ENCODE data around the gene FAM83B.

Gene FAM83B

GRCh38 chr6:54861905-54862616, 15.5 kb downstream of the FAM83B start:
- Histone ChIP-seq H3K9ac (no peak overlapping the region), H3K79me2 (ENCODE audit: insufficient read depth, low read depth) (no peaks in the 10 kb centered on the region), H3K4me3 (IDR thresholded peaks at IDR 0.05; ENCODE audit: insufficient read depth, low read depth, low read length) (no peak overlapping the region), H3K27ac (no peak overlapping the region), H4K20me1 (ENCODE audit: insufficient read depth) (no peaks in the 10 kb centered on the region), H3K4me2 (no peak overlapping the region), H3K4me1 (ENCODE audit: low read depth, poor library complexity, severe bottlenecking) (peaks cover 40% of the 10 kb centered on the region), H3K27me3 (ENCODE audit: insufficient read depth, low read depth) (no peaks in the 10 kb centered on the region), H2AFZ (ENCODE audit: low read depth) (no peak overlapping the region), H3K36me3 (ENCODE audit: insufficient read depth) (no peaks in the 10 kb centered on the region)
- TF ChIP-seq CTCF (conservative IDR thresholded peaks at IDR 0.05; ENCODE audit: low read depth, low read length), result no peak

GRCh38 chr6:54864272-54864671, 17.7 kb downstream of the FAM83B start:
- Histone ChIP-seq H3K4me2 (no peak overlapping the region), H3K27ac (no peak overlapping the region), H3K4me3 (IDR thresholded peaks at IDR 0.05; ENCODE audit: insufficient read depth, low read depth, low read length) (no peak overlapping the region), H3K79me2 (ENCODE audit: insufficient read depth, low read depth) (no peaks in the 10 kb centered on the region), H3K9ac (no peak overlapping the region), H4K20me1 (ENCODE audit: insufficient read depth) (no peaks in the 10 kb centered on the region), H2AFZ (ENCODE audit: low read depth) (no peak overlapping the region), H3K4me1 (ENCODE audit: low read depth, poor library complexity, severe bottlenecking) (peaks cover 21% of the 10 kb centered on the region), H3K36me3 (ENCODE audit: insufficient read depth) (no peaks in the 10 kb centered on the region), H3K27me3 (ENCODE audit: insufficient read depth, low read depth) (no peaks in the 10 kb centered on the region)
- no peak for TF ChIP-seq CTCF (conservative IDR thresholded peaks at IDR 0.05; ENCODE audit: low read depth, low read length)

- Histone ChIP-seq H3K9ac (no peak overlapping the region), H3K4me2 (no peak overlapping the region), H3K27me3 (ENCODE audit: insufficient read depth, low read depth) (no peaks in the 10 kb centered on the region), H3K27ac (no peak overlapping the region), H3K36me3 (ENCODE audit: insufficient read depth) (no peaks in the 10 kb centered on the region), H3K79me2 (ENCODE audit: insufficient read depth, low read depth) (no peaks in the 10 kb centered on the region), H3K4me1 (ENCODE audit: low read depth, poor library complexity, severe bottlenecking) (peaks cover 14% of the 10 kb centered on the region), H2AFZ (ENCODE audit: low read depth) (no peak overlapping the region), H3K4me3 (IDR thresholded peaks at IDR 0.05; ENCODE audit: insufficient read depth, low read depth, low read length) (no peak overlapping the region), H4K20me1 (ENCODE audit: insufficient read depth) (no peaks in the 10 kb centered on the region)
- TF ChIP-seq CTCF (conservative IDR thresholded peaks at IDR 0.05; ENCODE audit: low read depth, low read length), result no peak
These were observed 18.6 kb downstream of the FAM83B start for GRCh38 chr6:54865091-54865631.

- no peaks in the 10 kb centered on the region for H3K4me1 ChIP-seq (ENCODE audit: low read depth, poor library complexity, severe bottlenecking)
- no peaks in the 10 kb centered on the region for H3K27me3 ChIP-seq (ENCODE audit: insufficient read depth, low read depth)
- TF ChIP-seq CTCF (conservative IDR thresholded peaks at IDR 0.05; ENCODE audit: low read depth, low read length), result no peak
- H3K36me3 ChIP-seq (ENCODE audit: insufficient read depth), result no peaks in the 10 kb centered on the region
- H4K20me1 ChIP-seq (ENCODE audit: insufficient read depth), result no peaks in the 10 kb centered on the region
- H3K79me2 ChIP-seq (ENCODE audit: insufficient read depth, low read depth), result no peaks in the 10 kb centered on the region
- H3K9ac ChIP-seq, result no peak overlapping the region
- no peak overlapping the region for H2AFZ ChIP-seq (ENCODE audit: low read depth)
- H3K4me3 ChIP-seq (IDR thresholded peaks at IDR 0.05; ENCODE audit: insufficient read depth, low read depth, low read length), result no peak overlapping the region
- H3K27ac ChIP-seq, result no peak overlapping the region
- H3K4me2 ChIP-seq, result no peak overlapping the region
These were observed 22.0 kb downstream of the FAM83B start for GRCh38 chr6:54868556-54868955.

Data from KMS-11 (cell line).